Heart left ventricle (tissue), 13 donors: Measurements from ENCODE around the gene TBL1X.

Source experiments
- POLR2A ChIP-seq, 2 donors: fragments of 450-650 bp; IDR thresholded peaks; one replicate each; pipeline ENCODE4 v1.6.1; 2017; ENCODE audit warnings: antibody characterized with exemption in 2 of 2, mild to moderate bottlenecking in 2 of 2, moderate library complexity in 2 of 2
- TF ChIP-seq, protein P1 (sequence below), 12 donors: fragments of 200-600 bp; sonication (generic) in 4 of 12; IDR thresholded peaks; one replicate each; pipeline versions ENCODE4 v1.5.0 to v1.8.0; 2018 to 2022; ENCODE audit warnings: antibody characterized with exemption in 12 of 12, mild to moderate bottlenecking in 5 of 12
- donor health status: ischemic (EF 13 %, LVEDD 7.1; RV severe dilation, severe dysfunction).
- donor health status: DM: no; HTN: yes; CAD: no.
- donor health status: DM: no; HTN: no; CAD: no.
- donor health status: ischemic (EF 25% LVEDD 6.9; RV normal size, moderate dysfunction).
- donor health status: ischemic (EF 25% LVEDD 5.7; RV mildly dilated, moderate dysfunction).
- donor health status: ischemic (EF 35%, LVEDD 5.7; RV mildly dilated, moderate dysfunction).
- donor health status: nonischemic (EF 11% LVEDD 7.7; RV severe dilation, severe dysfunction).
- donor health status: DM: yes; HTN: yes; CAD: no.
- donor health status: PGD.
- donor health status: ischemic (EF 29% LVEDD 5.4; RV normal size, mild dysfunction).
- donor health status: nonischemic (EF 23%, LVEDD 6.1; RV moderate dilation, normal function).

DNA sequence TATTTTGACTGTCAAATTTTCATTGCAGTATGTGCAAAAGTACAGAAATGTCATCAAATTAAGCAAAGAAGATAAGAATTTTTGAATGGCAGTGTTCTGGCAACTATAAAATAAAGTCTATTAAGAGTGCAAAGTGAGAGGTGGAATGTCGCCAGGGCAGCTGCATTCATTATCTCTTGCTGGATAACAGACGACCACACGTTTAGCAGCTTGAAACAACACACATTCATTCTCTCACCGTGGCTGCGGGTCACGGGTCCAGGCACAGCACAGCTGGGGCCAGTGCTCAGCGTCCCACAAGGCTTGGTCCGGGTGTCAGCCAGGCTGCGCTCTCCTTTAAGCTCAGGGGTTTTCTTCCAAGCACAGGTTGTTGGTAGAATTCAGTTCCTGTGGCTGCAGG lies 186.9 kb downstream of the TBL1X start:
- no peak for TF ChIP-seq POLR2A (IDR thresholded peaks at IDR 0.05)
- TF ChIP-seq, protein P1, sequence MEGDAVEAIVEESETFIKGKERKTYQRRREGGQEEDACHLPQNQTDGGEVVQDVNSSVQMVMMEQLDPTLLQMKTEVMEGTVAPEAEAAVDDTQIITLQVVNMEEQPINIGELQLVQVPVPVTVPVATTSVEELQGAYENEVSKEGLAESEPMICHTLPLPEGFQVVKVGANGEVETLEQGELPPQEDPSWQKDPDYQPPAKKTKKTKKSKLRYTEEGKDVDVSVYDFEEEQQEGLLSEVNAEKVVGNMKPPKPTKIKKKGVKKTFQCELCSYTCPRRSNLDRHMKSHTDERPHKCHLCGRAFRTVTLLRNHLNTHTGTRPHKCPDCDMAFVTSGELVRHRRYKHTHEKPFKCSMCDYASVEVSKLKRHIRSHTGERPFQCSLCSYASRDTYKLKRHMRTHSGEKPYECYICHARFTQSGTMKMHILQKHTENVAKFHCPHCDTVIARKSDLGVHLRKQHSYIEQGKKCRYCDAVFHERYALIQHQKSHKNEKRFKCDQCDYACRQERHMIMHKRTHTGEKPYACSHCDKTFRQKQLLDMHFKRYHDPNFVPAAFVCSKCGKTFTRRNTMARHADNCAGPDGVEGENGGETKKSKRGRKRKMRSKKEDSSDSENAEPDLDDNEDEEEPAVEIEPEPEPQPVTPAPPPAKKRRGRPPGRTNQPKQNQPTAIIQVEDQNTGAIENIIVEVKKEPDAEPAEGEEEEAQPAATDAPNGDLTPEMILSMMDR (IDR thresholded peaks at IDR 0.05), result no peak
